H1 (cell line): ENCODE measurements around the gene STIL. TPM values are rescaled to one million over a fixed set of nuclear protein-coding genes. Genes with fewer than 3 reads are reported as not detected.

Source experiments
- CTCF ChIA-PET: fragments of 300-600 bp; sonication (Branson Sonifier 250); formaldehyde crosslinking; loops from one replicate; lab custom pipeline; 2021; ENCODE audit not compliant: partially characterized antibody; lab: Charles Lee
- POLR2A ChIA-PET: fragments of 300-600 bp; sonication (Branson Sonifier 250); formaldehyde crosslinking; loops from one replicate; lab custom pipeline; 2021; ENCODE audit warnings: inconsistent platforms; ENCODE audit not compliant: partially characterized antibody; lab: Charles Lee
- DNase-seq, 2 experiments: peaks; one replicate each; pipeline versions ENCODE4 v3.0.0 to v3.0.0-alpha.2; 2010 to 2022; ENCODE audit warnings: low spot score in 2 of 2, low read depth in 1 of 2, mixed read lengths in 1 of 2
- FAIRE-seq: peaks from 2 replicates; lab custom pipeline; 2011; peaks lifted over from hg19 to GRCh38; lab: Jason Lieb, UNC
- H2AFZ ChIP-seq: 2 replicates; pipeline ENCODE4 v1.8.1; 2012; ENCODE audit warnings: low read length, inconsistent platforms
- H2AK5ac ChIP-seq: 2 replicates; pipeline ENCODE4 v1.6.1; 2013; ENCODE audit warnings: low read depth, low read length
- H2BK120ac ChIP-seq: replicated peaks from 2 replicates; pipeline ENCODE3; 2013; ENCODE audit warnings: low read depth, low read length, inconsistent platforms
- H2BK12ac ChIP-seq: 2 replicates; pipeline ENCODE4 v1.6.1; 2013; ENCODE audit warnings: low read depth, low read length
- H2BK15ac ChIP-seq: 2 replicates; pipeline ENCODE4 v1.6.1; 2013; ENCODE audit warnings: low read length
- H2BK20ac ChIP-seq: 2 replicates; pipeline ENCODE4 v1.6.1; 2013; ENCODE audit warnings: low read length
- H2BK5ac ChIP-seq: 2 replicates; pipeline ENCODE4 v1.6.1; 2013; ENCODE audit warnings: low read depth, low read length
- H3K14ac ChIP-seq: 2 replicates; pipeline ENCODE4 v1.6.1; 2013; ENCODE audit warnings: inconsistent platforms; ENCODE audit not compliant: insufficient read length
- H3K18ac ChIP-seq: 2 replicates; pipeline ENCODE4 v1.6.1; 2013; ENCODE audit warnings: low read length; ENCODE audit errors: extremely low read depth
- H3K23ac ChIP-seq: 2 replicates; pipeline ENCODE4 v1.6.1; 2013; ENCODE audit warnings: inconsistent platforms; ENCODE audit not compliant: insufficient read length
- H3K23me2 ChIP-seq: 2 replicates; pipeline ENCODE4 v1.6.1; 2013; ENCODE audit warnings: low read depth, low read length
- H3K27ac ChIP-seq: 2 replicates; pipeline ENCODE4 v1.6.1; 2011; ENCODE audit warnings: low read depth, low read length, inconsistent platforms
- H3K27me3 ChIP-seq, 4 experiments: replicated peaks in 1 of 4; 1 replicate in 1 of 4; 2 replicates in 3 of 4; pipeline versions ENCODE4 v1.6.1 to v1.8.1; 2011 to 2013; ENCODE audit warnings: low read length in 3 of 4, mild to moderate bottlenecking in 3 of 4, inconsistent platforms in 2 of 4, mixed read lengths in 2 of 4, moderate library complexity in 1 of 4; ENCODE audit not compliant: control insufficient read depth in 3 of 4, insufficient read depth in 3 of 4; ENCODE audit errors: extremely low read depth in 1 of 4
- H3K36me3 ChIP-seq, 4 experiments: 2 replicates each; pipeline versions ENCODE4 v1.6.1 to v1.8.1; 2011 to 2013; ENCODE audit warnings: mild to moderate bottlenecking in 4 of 4, low read length in 3 of 4, moderate library complexity in 2 of 4, control low read depth in 1 of 4, inconsistent platforms in 1 of 4; ENCODE audit not compliant: insufficient read depth in 4 of 4, control insufficient read depth in 2 of 4
- H3K4ac ChIP-seq: replicated peaks from 2 replicates; pipeline ENCODE3; 2013; ENCODE audit warnings: low read length, low read depth, mixed read lengths, inconsistent platforms; ENCODE audit not compliant: insufficient read length
- H3K4me1 ChIP-seq, 4 experiments: replicated peaks in 1 of 4; 1 replicate in 1 of 4; 2 replicates in 3 of 4; pipeline versions ENCODE4 v1.6.1 to v1.8.1; 2011 to 2013; ENCODE audit warnings: low read length in 3 of 4, inconsistent platforms in 2 of 4, mixed read lengths in 1 of 4; ENCODE audit not compliant: insufficient read depth in 4 of 4, control insufficient read depth in 3 of 4
- H3K4me2 ChIP-seq, 2 experiments: 2 replicates each; pipeline versions ENCODE4 v1.6.1 to v1.8.1; 2011 to 2013; ENCODE audit warnings: low read depth in 2 of 2, low read length in 2 of 2, control low read depth in 1 of 2, inconsistent platforms in 1 of 2, mild to moderate bottlenecking in 1 of 2; ENCODE audit not compliant: insufficient read depth in 1 of 2
- H3K4me3 ChIP-seq, 4 experiments: fragments of 200-600, 300-600 bp in 1 of 4; sonication (generic), shearing (Covaris generic), sonication (Bioruptor Twin) in 1 of 4; 2 replicates each; pipeline versions ENCODE4 v1.5.1 to v1.8.1; 2011 to 2016; ENCODE audit warnings: low read length in 4 of 4, low read depth in 3 of 4, control low read depth in 2 of 4, inconsistent platforms in 2 of 4, mild to moderate bottlenecking in 2 of 4, mixed read lengths in 1 of 4, moderate library complexity in 1 of 4; ENCODE audit not compliant: insufficient read depth in 2 of 4; ENCODE audit errors: extremely low read depth in 1 of 4
- H3K56ac ChIP-seq: replicated peaks from 2 replicates; pipeline ENCODE3; 2013; ENCODE audit warnings: low read depth, mild to moderate bottlenecking, mixed read lengths, low read length, inconsistent platforms; ENCODE audit not compliant: insufficient read length
- H3K79me1 ChIP-seq: 2 replicates; pipeline ENCODE4 v1.6.1; 2013; ENCODE audit warnings: low read depth, low read length, control low read depth
- H3K79me2 ChIP-seq, 2 experiments: 2 replicates each; pipeline versions ENCODE4 v1.6.1 to v1.8.1; 2012 to 2013; ENCODE audit warnings: low read length in 2 of 2, mild to moderate bottlenecking in 2 of 2, inconsistent platforms in 1 of 2; ENCODE audit not compliant: insufficient read depth in 2 of 2, control insufficient read depth in 1 of 2
- H3K9ac ChIP-seq, 4 experiments: replicated peaks in 1 of 4; 1 replicate in 1 of 4; 2 replicates in 3 of 4; pipeline versions ENCODE4 v1.6.1 to v1.8.1; 2011 to 2013; ENCODE audit warnings: low read depth in 3 of 4, low read length in 3 of 4, control low read depth in 2 of 4, mild to moderate bottlenecking in 2 of 4, moderate library complexity in 2 of 4, inconsistent platforms in 1 of 4; ENCODE audit errors: extremely low read depth in 1 of 4
- H3K9me3 ChIP-seq, 2 experiments: 2 replicates each; pipeline versions ENCODE4 v1.6.1 to v1.8.1; 2012 to 2013; ENCODE audit warnings: mild to moderate bottlenecking in 2 of 2, moderate library complexity in 2 of 2, control low read depth in 1 of 2, inconsistent platforms in 1 of 2, low read depth in 1 of 2, low read length in 1 of 2, mixed read lengths in 1 of 2; ENCODE audit not compliant: insufficient read depth in 2 of 2
- H4K20me1 ChIP-seq, 2 experiments: replicated peaks in 1 of 2; 2 replicates each; pipeline versions ENCODE3 to v1.8.1; 2011 to 2013; ENCODE audit warnings: inconsistent platforms in 2 of 2, low read length in 2 of 2, mild to moderate bottlenecking in 1 of 2; ENCODE audit not compliant: insufficient read depth in 2 of 2, control insufficient read depth in 1 of 2
- H4K5ac ChIP-seq: 2 replicates; pipeline ENCODE4 v1.6.1; 2013; ENCODE audit warnings: low read length, low read depth, mixed read lengths, inconsistent platforms; ENCODE audit not compliant: insufficient read length
- H4K8ac ChIP-seq: 2 replicates; pipeline ENCODE4 v1.8.0; 2013; ENCODE audit warnings: mild to moderate bottlenecking, moderate library complexity, low read length, inconsistent platforms; ENCODE audit not compliant: insufficient read depth; ENCODE audit errors: extremely low read depth
- H4K91ac ChIP-seq: replicated peaks from 2 replicates; pipeline ENCODE3; 2013; ENCODE audit warnings: low read length, mixed read lengths, inconsistent platforms; ENCODE audit not compliant: insufficient read length
- BCL11A ChIP-seq, 2 experiments: IDR thresholded peaks; one replicate each; pipeline ENCODE4 v1.6.1; 2011; ENCODE audit warnings: low read depth in 2 of 2, low read length in 2 of 2, mild to moderate bottlenecking in 2 of 2
- CEBPB ChIP-seq: IDR thresholded peaks from 2 replicates; pipeline ENCODE4 v1.6.1; 2012; ENCODE audit warnings: low read depth, low read length
- EZH2 ChIP-seq: fragments of 200-600 bp; sonication (generic); IDR thresholded peaks from 2 replicates; pipeline ENCODE4 v1.7.1; 2012; ENCODE audit warnings: low read depth, mild to moderate bottlenecking, moderate library complexity, low read length, inconsistent platforms; ENCODE audit not compliant: severe bottlenecking
- KDM5A ChIP-seq: fragments of 200-600 bp; IDR thresholded peaks from 2 replicates; pipeline ENCODE4 v1.7.1; 2012; ENCODE audit warnings: mild to moderate bottlenecking, low read length, inconsistent platforms, mixed read lengths
- PHF8 ChIP-seq: fragments of 200-600 bp; sonication (generic); conservative IDR thresholded peaks from 2 replicates; pipeline ENCODE4 v1.7.1; 2012; ENCODE audit warnings: low read depth, mild to moderate bottlenecking, inconsistent platforms, low read length, moderate library complexity
- POLR2A ChIP-seq, 2 experiments: IDR thresholded peaks; 1 replicate in 1 of 2; 2 replicates in 1 of 2; pipeline ENCODE4 v1.6.1; 2011; ENCODE audit warnings: low read depth in 2 of 2, low read length in 2 of 2, mild to moderate bottlenecking in 2 of 2; ENCODE audit errors: control extremely low read depth in 1 of 2
- RBBP5 ChIP-seq: IDR thresholded peaks from 2 replicates; pipeline ENCODE4 v1.7.1; 2012; ENCODE audit warnings: low read depth, mild to moderate bottlenecking, inconsistent platforms, low read length, moderate library complexity, borderline replicate concordance
- RXRA ChIP-seq: IDR thresholded peaks from 2 replicates; pipeline ENCODE4 v1.6.1; 2011; ENCODE audit warnings: low read depth, mild to moderate bottlenecking, low read length, moderate library complexity; ENCODE audit not compliant: insufficient read depth
- SIN3A ChIP-seq, 2 experiments: IDR thresholded peaks in 1 of 2; conservative IDR thresholded peaks in 1 of 2; 2 replicates each; pipeline ENCODE4 v1.6.1; 2011 to 2012; ENCODE audit warnings: low read length in 2 of 2, improper control_type of control experiment in 1 of 2, low read depth in 1 of 2, mild to moderate bottlenecking in 1 of 2
- SRF ChIP-seq: IDR thresholded peaks from 2 replicates; pipeline ENCODE4 v1.6.1; 2011; ENCODE audit warnings: mild to moderate bottlenecking, low read depth, low read length, moderate library complexity
- TAF1 ChIP-seq: IDR thresholded peaks from 2 replicates; pipeline ENCODE4 v1.6.1; 2011; ENCODE audit warnings: mild to moderate bottlenecking, low read depth, low read length
- WGBS, 2 experiments: shearing (Covaris generic) in 1 of 2; methylation state at CpG; one replicate each; pipeline versions ENCODE4 v1.1.6 to v1.1.7; 2013 to 2015; ENCODE audit warnings: low lambda C conversion rate in 2 of 2, mixed read lengths in 2 of 2, inconsistent platforms in 1 of 2, low coverage in 1 of 2, missing lambda C conversion rate in 1 of 2; ENCODE audit not compliant: insufficient replicate concordance in 2 of 2, insufficient coverage in 1 of 2, insufficient read length in 1 of 2; ENCODE audit errors: extremely low coverage in 1 of 2, missing lambda C conversion rate in 1 of 2; 5-methylcytosine and 5-hydroxymethylcytosine counted together
- polyA plus RNA-seq, 7 experiments: library from polyadenylated mRNA; depleted of rRNA in 3 of 7; stranded (reverse) in 5 of 7; unstranded in 2 of 7; fragments of >200 nt in 5 of 7; fragments of 200-250 nt in 2 of 7; gene quantifications; 1 replicate in 5 of 7; 2 replicates in 1 of 7; 4 replicates in 1 of 7; pipeline versions ENCODE4 v1.2.1 to v1.2.3, GENCODE V29; 2011 to 2013; ENCODE audit warnings: missing spikeins in 2 of 7, mixed read lengths in 2 of 7
- total RNA-seq: library from RNA; stranded (reverse); fragmentation: NEBNext Ultra II Directional; extraction: Animal tissue kit (Norgen Biotek cat#: 25700); gene quantifications from 2 replicates; pipeline ENCODE4 v1.2.1, GENCODE V29; 2021

STIL gene
- total and polyA plus RNA-seq, 2 of the 8 experiments (the other 6 are each of a cell fraction or from before 2014, with no cell fraction given), result 13.6 to 25.1 TPM

GRCh38 chr1:47333922-47334764 lies 20.2 kb upstream of the STIL start:
- H2BK12ac ChIP-seq, result no peak overlapping the region
- H4K8ac ChIP-seq, result peak overlapping the region; percentile 97
- peak overlapping the region; percentile 78 for H2BK120ac ChIP-seq
- no peak overlapping the region for H2BK20ac ChIP-seq
- peak overlapping the region; percentile 25; the same call in 1 of the 2 replicates for H2AFZ ChIP-seq
- peak overlapping the region; percentile 96 for H4K5ac ChIP-seq
- 1% methylated on average over 66 of the region's 90 CpGs; no CpG with 5 or more reads in 1 of the 2 experiments for WGBS, 2 experiments
- FAIRE-seq (no peak), DNase-seq (peak in 1 of 2 experiments; percentile 85)
- no peaks in the 10 kb centered on the region; the same call in 1 of the 2 replicates for H3K79me1 ChIP-seq
- peak overlapping the region; percentile 78 for H2BK5ac ChIP-seq
- H3K4me3 ChIP-seq, result peak overlapping the region; percentile 79 to 94 (median 86)
- peaks cover 0 to 16% of the 10 kb centered on the region in 2 experiments; a peak in 3 of 4 replicates for H3K79me2 ChIP-seq
- no peak overlapping the region for H2BK15ac ChIP-seq
- CTCF ChIA-PET, result interaction anchor here (0.6 to 2.6 kb wide), 5 partner anchors 10 to 102 kb away, joined by 3 to 11 read pairs (median 4); no protein-coding TSS in a partner anchor
- H4K91ac ChIP-seq, result peak overlapping the region; percentile 65
- POLR2A ChIA-PET, result interaction anchor here (0.7 to 2.2 kb wide), 7 partner anchors 9 to 267 kb away, joined by 3 to 18 read pairs (median 3); partner anchors contain the start of gene STIL
- H3K9me3 ChIP-seq, result no peaks in the 10 kb centered on the region
- H3K23me2 ChIP-seq, result no peaks in the 10 kb centered on the region; the same call in 1 of the 2 replicates
- H3K9ac ChIP-seq, result peak overlapping the region; percentile 68 to 87 (median 76)
- H4K20me1 ChIP-seq, result no peaks in the 10 kb centered on the region
- H3K27me3 ChIP-seq, result no peaks in the 10 kb centered on the region
- peak overlapping the region; percentile 86 for H3K56ac ChIP-seq
- H3K4me2 ChIP-seq, result peak overlapping the region; percentile 60 to 85
- no peak overlapping the region for H2AK5ac ChIP-seq
- peaks cover 0 to 5% (median 3%) of the 10 kb centered on the region in 4 experiments; a peak in 5 of 7 replicates for H3K4me1 ChIP-seq
- no peak overlapping the region for H3K4ac ChIP-seq
- peak overlapping the region; percentile 78 for H3K18ac ChIP-seq
- H3K14ac ChIP-seq, result no peak overlapping the region
- H3K36me3 ChIP-seq, result no peaks in the 10 kb centered on the region
- H3K27ac ChIP-seq, result peak overlapping the region; percentile 60
- H3K23ac ChIP-seq, result no peak overlapping the region
- TF ChIP-seq EZH2, result no peak
- TF ChIP-seq RBBP5, result peak; percentile 60
- no peak for TF ChIP-seq KDM5A
- no peak for TF ChIP-seq CEBPB
- TF ChIP-seq RXRA, result no peak
- TF ChIP-seq PHF8, result 0 out of 2 replicates have a peak, but pooled peaks have one; percentile 44
- TF ChIP-seq BCL11A (IDR thresholded peaks at IDR 0.05; ENCODE audit: low read depth in 2 of 2, low read length in 2 of 2), result no peak
- TF ChIP-seq SRF, result no peak
- peak; percentile 44; the same call in 1 of the 2 replicates for TF ChIP-seq TAF1
- TF ChIP-seq POLR2A (IDR thresholded peaks at IDR 0.05; ENCODE audit: control extremely low read depth in 1 of 2, low read depth in 2 of 2, low read length in 2 of 2), result peak in 1 of 2 experiments; percentile 35; a peak in 1 of 3 replicates
- TF ChIP-seq SIN3A (conservative IDR thresholded peaks at IDR 0.05 in 1 of 2, IDR thresholded peaks at IDR 0.05 in 1 of 2; ENCODE audit: low read depth in 1 of 2, low read length in 2 of 2), result peak; percentile 16 to 82; a peak in 2 of 4 replicates
